Heart left ventricle (tissue), 16 donors: ENCODE data around the gene ZNF692. TPM values are rescaled to one million over a fixed set of nuclear protein-coding genes. Genes with fewer than 3 reads are reported as not detected.
A peak's percentile ranks its signal among the peaks of the same experiment; 100 is the strongest.

Experiments used
- ATAC-seq, 4 donors: fragments of 200-7000 bp; cut with Tn5 transposase; one replicate each; pipeline ENCODE4 v1.9.1; 2020 to 2022; ENCODE audit warnings: moderate library complexity in 4 of 4, mild to moderate bottlenecking in 3 of 4, moderate number of reproducible peaks in 1 of 4
- DNase-seq, 5 donors: peaks; one replicate each; pipeline ENCODE4 v3.0.0-alpha.2; 2020
- H3K27ac ChIP-seq, 12 donors: fragments of 200-600 bp; sonication (generic) in 4 of 12; one replicate each; pipeline versions ENCODE4 v1.5.0 to v1.8.0; 2016 to 2022; ENCODE audit warnings: mild to moderate bottlenecking in 2 of 12
- H3K27me3 ChIP-seq, 9 donors: fragments of 200-600 bp; sonication (generic) in 2 of 9; one replicate each; pipeline versions ENCODE4 v1.5.1 to v1.8.0; 2016 to 2022; ENCODE audit warnings: mild to moderate bottlenecking in 3 of 9
- H3K36me3 ChIP-seq, 9 donors: fragments of 200-600 bp; sonication (generic) in 2 of 9; one replicate each; pipeline versions ENCODE4 v1.5.0 to v1.8.0; 2018 to 2022; ENCODE audit warnings: mild to moderate bottlenecking in 2 of 9
- H3K4me1 ChIP-seq, 12 donors: fragments of 200-600 bp; sonication (generic) in 4 of 12; one replicate each; pipeline versions ENCODE4 v1.5.0 to v1.8.0; 2016 to 2022; ENCODE audit warnings: mild to moderate bottlenecking in 3 of 12
- H3K4me3 ChIP-seq, 12 donors: fragments of 200-600 bp; sonication (generic) in 4 of 12; one replicate each; pipeline versions ENCODE4 v1.5.0 to v1.8.0; 2017 to 2022; ENCODE audit warnings: mild to moderate bottlenecking in 9 of 12, moderate library complexity in 4 of 12
- H3K9me3 ChIP-seq, 12 donors: fragments of 200-600 bp; sonication (generic) in 4 of 12; one replicate each; pipeline versions ENCODE4 v1.5.0 to v1.8.0; 2016 to 2022; ENCODE audit warnings: mild to moderate bottlenecking in 1 of 12
- POLR2A ChIP-seq, 2 donors: fragments of 450-650 bp; IDR thresholded peaks; one replicate each; pipeline ENCODE4 v1.6.1; 2017; ENCODE audit warnings: antibody characterized with exemption in 2 of 2, mild to moderate bottlenecking in 2 of 2, moderate library complexity in 2 of 2
- WGBS, 4 donors: extraction: QIAGEN DNeasy Blood & Tissue Kit in 2 of 4; methylation state at CpG; one replicate each; pipeline versions ENCODE4 v1.1.5 to v1.1.7; 2013 to 2018; 5-methylcytosine and 5-hydroxymethylcytosine counted together
- intact Hi-C, 10 donors: fragments of 100-400 bp; cut with DNase I; formaldehyde crosslinking; loops; one replicate each; pipeline versions ENCODE4 v1.11.1 to v1.14.2; 2022
- polyA plus RNA-seq, 2 donors: library from polyadenylated mRNA; stranded (reverse); fragments of 200-250 nt; gene quantifications; one replicate each; pipeline ENCODE4 v1.2.3, GENCODE V29; 2013
- total RNA-seq, 9 donors: library from RNA; depleted of rRNA in 2 of 9; stranded (reverse); fragments of >200 nt in 2 of 9; fragmentation: NEBNext Ultra II Directional in 3 of 9; extraction: Animal tissue kit (Norgen Biotek cat#: 25700) in 3 of 9; gene quantifications; one replicate each; pipeline versions ENCODE4 v1.1.0 to v1.2.4, GENCODE V29; 2016 to 2023
- TF ChIP-seq, protein P1 (sequence below), 12 donors: fragments of 200-600 bp; sonication (generic) in 4 of 12; IDR thresholded peaks; one replicate each; pipeline versions ENCODE4 v1.5.0 to v1.8.0; 2018 to 2022; ENCODE audit warnings: antibody characterized with exemption in 12 of 12, mild to moderate bottlenecking in 5 of 12
- donor health status: ischemic (EF 13 %, LVEDD 7.1; RV severe dilation, severe dysfunction).
- donor health status: healthy with polysubstance abuse.
- donor health status: DM: no; HTN: yes; CAD: no.
- donor health status: DM: no; HTN: no; CAD: no.
- donor health status: ischemic (EF 25% LVEDD 6.9; RV normal size, moderate dysfunction).
- donor health status: ischemic (EF 25% LVEDD 5.7; RV mildly dilated, moderate dysfunction).
- donor health status: healthy.
- donor health status: DM: yes; HTN: yes; CAD: no.
- donor health status: ischemic (EF 35%, LVEDD 5.7; RV mildly dilated, moderate dysfunction).
- donor health status: nonischemic (EF 11% LVEDD 7.7; RV severe dilation, severe dysfunction).
- donor health status: DM: yes; HTN: yes; CAD: no.
- donor health status: PGD.
- donor health status: ischemic (EF 29% LVEDD 5.4; RV normal size, mild dysfunction).
- donor health status: nonischemic (EF 23%, LVEDD 6.1; RV moderate dilation, normal function).

The ZNF692 gene
- total and polyA plus RNA-seq, 11 donors = 7.4 to 32.4 (median 14.8) TPM

DNA sequence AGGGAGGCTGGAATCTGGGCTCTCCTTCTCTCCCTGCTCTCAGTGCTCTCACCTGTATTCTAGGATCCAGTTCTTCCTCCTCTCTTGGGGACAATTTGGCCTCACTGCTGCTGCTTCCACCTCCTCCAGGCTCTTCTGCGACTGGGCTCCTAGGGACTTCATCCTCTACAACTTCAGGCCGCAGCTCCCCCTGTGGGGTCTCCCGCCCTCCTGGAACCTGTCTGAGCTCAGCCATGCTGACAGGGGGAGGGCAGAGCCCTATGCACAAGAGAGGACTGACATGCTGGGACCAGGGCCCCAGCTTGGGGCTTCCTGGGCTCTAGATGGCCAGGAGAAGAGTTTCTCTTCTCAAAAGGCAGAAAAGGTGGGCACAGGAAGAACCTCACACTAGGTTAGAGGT, 34.2 kb downstream of the ZNF692 start:
- TF ChIP-seq, protein P1, sequence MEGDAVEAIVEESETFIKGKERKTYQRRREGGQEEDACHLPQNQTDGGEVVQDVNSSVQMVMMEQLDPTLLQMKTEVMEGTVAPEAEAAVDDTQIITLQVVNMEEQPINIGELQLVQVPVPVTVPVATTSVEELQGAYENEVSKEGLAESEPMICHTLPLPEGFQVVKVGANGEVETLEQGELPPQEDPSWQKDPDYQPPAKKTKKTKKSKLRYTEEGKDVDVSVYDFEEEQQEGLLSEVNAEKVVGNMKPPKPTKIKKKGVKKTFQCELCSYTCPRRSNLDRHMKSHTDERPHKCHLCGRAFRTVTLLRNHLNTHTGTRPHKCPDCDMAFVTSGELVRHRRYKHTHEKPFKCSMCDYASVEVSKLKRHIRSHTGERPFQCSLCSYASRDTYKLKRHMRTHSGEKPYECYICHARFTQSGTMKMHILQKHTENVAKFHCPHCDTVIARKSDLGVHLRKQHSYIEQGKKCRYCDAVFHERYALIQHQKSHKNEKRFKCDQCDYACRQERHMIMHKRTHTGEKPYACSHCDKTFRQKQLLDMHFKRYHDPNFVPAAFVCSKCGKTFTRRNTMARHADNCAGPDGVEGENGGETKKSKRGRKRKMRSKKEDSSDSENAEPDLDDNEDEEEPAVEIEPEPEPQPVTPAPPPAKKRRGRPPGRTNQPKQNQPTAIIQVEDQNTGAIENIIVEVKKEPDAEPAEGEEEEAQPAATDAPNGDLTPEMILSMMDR (IDR thresholded peaks at IDR 0.05) = no peak
- no peak for TF ChIP-seq POLR2A (IDR thresholded peaks at IDR 0.05)
- peaks cover 0 to 32% (median 26%) of the 10 kb centered on the region in 9 donors for H3K36me3 ChIP-seq
- no peak for ATAC-seq
- intact Hi-C loops = no loop called here
- peak overlapping the region in 7 of 12 donors; percentile 91 to 99 (median 95) for H3K27ac ChIP-seq
- peak overlapping the region in 11 of 12 donors; percentile 55 to 89 (median 78) for H3K4me3 ChIP-seq
- peaks cover 19 to 70% (median 55%) of the 10 kb centered on the region in 12 donors for H3K4me1 ChIP-seq
- no peaks in the 10 kb centered on the region for H3K9me3 ChIP-seq
- WGBS, 4 donors = 86 to 93% (median 88%) methylated on average over 3 of the region's 3 CpGs
- no peaks in the 10 kb centered on the region for H3K27me3 ChIP-seq
- DNase-seq = no peak

DNA sequence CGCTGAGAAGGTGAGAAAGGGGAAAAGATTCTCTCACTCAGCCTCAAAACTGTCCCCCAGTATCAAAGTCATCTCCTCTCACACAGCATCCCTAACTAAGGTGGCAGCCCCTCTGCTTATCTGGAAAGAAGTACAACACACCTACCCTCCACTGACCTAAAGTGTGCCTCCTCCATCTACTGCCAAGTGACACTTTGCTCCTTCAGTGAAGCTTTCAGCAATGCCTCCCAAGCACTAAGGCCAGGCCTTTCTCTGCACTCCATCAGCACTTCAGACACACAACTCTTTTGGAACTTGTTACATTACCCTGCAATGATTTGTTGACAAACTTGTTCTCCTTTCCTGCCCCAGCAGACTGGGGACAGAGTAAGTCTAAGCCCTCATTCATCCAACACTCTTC, 34.6 kb downstream of the ZNF692 start:
- peaks cover 19 to 72% (median 55%) of the 10 kb centered on the region in 12 donors for H3K4me1 ChIP-seq
- no peak overlapping the region for H3K27ac ChIP-seq
- peaks cover 0 to 34% (median 26%) of the 10 kb centered on the region in 9 donors for H3K36me3 ChIP-seq
- DNase-seq = no peak
- H3K27me3 ChIP-seq = no peaks in the 10 kb centered on the region
- 83 to 100% (median 97%) methylated on average over 1 of the region's 1 CpG for WGBS, 4 donors
- no peak for ATAC-seq
- TF ChIP-seq, protein P1 (IDR thresholded peaks at IDR 0.05) = no peak
- TF ChIP-seq POLR2A (IDR thresholded peaks at IDR 0.05) = no peak
- no peaks in the 10 kb centered on the region for H3K9me3 ChIP-seq
- peak overlapping the region in 9 of 12 donors; percentile 67 to 89 (median 79) for H3K4me3 ChIP-seq
- intact Hi-C loops = no loop called here

DNA sequence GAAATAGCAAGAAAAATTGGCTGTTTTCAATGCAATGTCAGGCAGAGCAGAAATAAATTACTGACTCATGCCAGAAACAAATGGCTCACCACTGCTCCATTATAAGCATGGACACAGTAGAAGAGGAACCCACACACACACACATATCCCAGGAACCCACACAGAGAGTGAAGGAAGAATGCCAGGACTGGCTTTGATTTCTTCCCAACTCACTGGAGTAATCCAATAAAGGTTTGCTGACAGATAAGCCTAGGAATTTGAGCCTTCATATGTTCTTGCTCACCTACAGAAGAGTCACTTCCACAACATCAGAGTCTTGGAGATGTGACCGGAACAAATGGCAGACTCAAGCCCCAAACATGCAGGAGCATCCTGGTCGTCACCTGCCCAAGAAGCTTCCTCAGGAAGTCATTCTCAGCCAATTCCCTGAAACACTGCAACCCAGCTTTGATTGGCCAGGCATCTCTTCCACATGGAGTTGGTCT, 35.3 kb downstream of the ZNF692 start:
- Histone ChIP-seq H3K27ac (peak overlapping the region in 1 of 12 donors; percentile 9), H3K4me3 (peak overlapping the region in 4 of 12 donors; percentile 0 to 87 (median 42)), H3K9me3 (no peaks in the 10 kb centered on the region), H3K4me1 (peaks cover 19 to 75% (median 62%) of the 10 kb centered on the region in 12 donors), H3K27me3 (no peaks in the 10 kb centered on the region), H3K36me3 (peaks cover 0 to 41% (median 26%) of the 10 kb centered on the region in 9 donors)
- 72 to 85% (median 80%) methylated on average over 2 of the region's 2 CpGs for WGBS, 4 donors
- ATAC-seq (no peak), DNase-seq (no peak)
- intact Hi-C loops = no loop called here
- TF ChIP-seq, protein P1 (IDR thresholded peaks at IDR 0.05) = no peak
- no peak for TF ChIP-seq POLR2A (IDR thresholded peaks at IDR 0.05)

DNA sequence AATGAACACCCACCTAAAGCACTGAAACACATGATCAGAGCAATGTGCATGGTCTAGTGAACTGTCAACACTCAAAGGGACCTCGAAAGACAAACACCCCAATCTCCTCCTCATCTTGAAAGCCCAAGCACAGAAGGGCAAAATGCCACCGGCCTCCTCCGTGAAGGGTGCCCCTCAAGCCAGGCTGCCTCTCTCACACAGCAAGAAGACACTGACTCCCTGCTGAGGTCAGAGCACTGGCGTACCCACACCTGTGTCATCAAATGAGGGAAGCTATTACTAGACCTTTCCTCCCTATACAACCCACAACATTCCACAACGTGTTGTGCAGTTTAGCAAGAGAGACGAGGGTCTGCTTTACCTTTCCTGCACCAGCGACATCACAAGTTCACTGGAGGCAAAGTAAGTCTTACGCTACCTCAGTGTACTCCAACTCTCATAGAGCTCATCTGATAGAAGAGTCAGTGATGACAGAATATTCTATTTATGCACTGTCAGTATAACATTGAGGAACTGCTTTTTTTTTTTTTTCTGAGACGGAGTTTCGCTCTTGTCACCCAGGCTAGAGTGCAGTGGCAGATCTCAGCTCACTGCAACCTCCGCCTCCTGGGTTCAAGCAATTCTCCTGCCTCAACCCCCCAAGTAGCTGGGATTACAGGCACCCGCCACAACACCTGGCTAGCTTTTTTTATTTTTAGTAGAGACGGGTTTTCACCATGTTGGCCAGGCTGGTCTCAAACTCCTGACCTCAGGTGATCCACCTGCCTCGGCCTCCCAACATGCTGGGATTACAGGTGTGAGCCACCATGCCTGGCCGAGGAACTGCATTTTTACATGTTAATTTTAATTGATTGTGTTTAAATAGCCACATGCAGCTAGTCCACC, 36.5 kb downstream of the ZNF692 start:
- TF ChIP-seq, protein P1 (IDR thresholded peaks at IDR 0.05) = no peak
- Histone ChIP-seq H3K36me3 (peaks cover 0 to 43% (median 26%) of the 10 kb centered on the region in 9 donors), H3K4me1 (peaks cover 19 to 78% (median 64%) of the 10 kb centered on the region in 12 donors), H3K27me3 (no peaks in the 10 kb centered on the region), H3K27ac (peak overlapping the region in 8 of 12 donors; percentile 6 to 55 (median 28)), H3K4me3 (peak overlapping the region in 1 of 12 donors; percentile 26), H3K9me3 (no peaks in the 10 kb centered on the region)
- ATAC-seq (no peak), DNase-seq (no peak)
- intact Hi-C loops = no loop called here
- WGBS, 4 donors = 74 to 77% (median 75%) methylated on average over 14 to 15 of the region's 15 CpGs
